ENCODE data around the gene LECT2.

GRCh38 chr5:135999406-136000139 is 44.8 kb upstream of the LECT2 start:
- TF ChIP-seq CTCF (conservative IDR thresholded peaks at IDR 0.05; ENCODE audit: low read length), result no peak
- no peak for TF ChIP-seq EZH2phosphoT487 (IDR thresholded peaks at IDR 0.05; ENCODE audit: borderline replicate concordance, low read depth, low read length)
